HEK293 (cell line): ENCODE measurements around the gene CATSPER1.

ENCODE experiments used
- KLF1 ChIP-seq: fragments of 450-650 bp; formaldehyde crosslinking; IDR thresholded peaks from 2 replicates; pipeline ENCODE4 v1.5.1; 2016; ENCODE audit warnings: missing biosample characterization, missing genetic modification characterization
- TF ChIP-seq, protein P1 (sequence below): fragments of 450-650 bp; formaldehyde crosslinking; IDR thresholded peaks from 2 replicates; pipeline ENCODE4 v1.5.1; 2016; ENCODE audit warnings: missing biosample characterization, missing genetic modification characterization

GRCh38 chr11:66011785-66012303 is 14.4 kb downstream of the CATSPER1 start, which contains the start of gene CST6:
- TF ChIP-seq, protein P1, sequence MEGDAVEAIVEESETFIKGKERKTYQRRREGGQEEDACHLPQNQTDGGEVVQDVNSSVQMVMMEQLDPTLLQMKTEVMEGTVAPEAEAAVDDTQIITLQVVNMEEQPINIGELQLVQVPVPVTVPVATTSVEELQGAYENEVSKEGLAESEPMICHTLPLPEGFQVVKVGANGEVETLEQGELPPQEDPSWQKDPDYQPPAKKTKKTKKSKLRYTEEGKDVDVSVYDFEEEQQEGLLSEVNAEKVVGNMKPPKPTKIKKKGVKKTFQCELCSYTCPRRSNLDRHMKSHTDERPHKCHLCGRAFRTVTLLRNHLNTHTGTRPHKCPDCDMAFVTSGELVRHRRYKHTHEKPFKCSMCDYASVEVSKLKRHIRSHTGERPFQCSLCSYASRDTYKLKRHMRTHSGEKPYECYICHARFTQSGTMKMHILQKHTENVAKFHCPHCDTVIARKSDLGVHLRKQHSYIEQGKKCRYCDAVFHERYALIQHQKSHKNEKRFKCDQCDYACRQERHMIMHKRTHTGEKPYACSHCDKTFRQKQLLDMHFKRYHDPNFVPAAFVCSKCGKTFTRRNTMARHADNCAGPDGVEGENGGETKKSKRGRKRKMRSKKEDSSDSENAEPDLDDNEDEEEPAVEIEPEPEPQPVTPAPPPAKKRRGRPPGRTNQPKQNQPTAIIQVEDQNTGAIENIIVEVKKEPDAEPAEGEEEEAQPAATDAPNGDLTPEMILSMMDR (tag by site-specific recombination): no peak
- TF ChIP-seq KLF1 (tag by site-specific recombination): no peak
